CD8-positive, alpha-beta memory T cell (primary cell): Measurements from ENCODE around the gene NCF4. TPM values are rescaled to one million over a fixed set of nuclear protein-coding genes. Genes with fewer than 3 reads are reported as not detected.

Experiments
- CTCF ChIA-PET: fragments of 350-600 bp; sonication (Branson Sonifier 250); formaldehyde crosslinking; loops from one replicate; lab custom pipeline; 2021; ENCODE audit warnings: antibody characterized with exemption; lab: Charles Lee
- POLR2A ChIA-PET: fragments of 350-600 bp; sonication (Branson Sonifier 250); formaldehyde crosslinking; loops from one replicate; lab custom pipeline; 2021; ENCODE audit warnings: antibody characterized with exemption; lab: Charles Lee
- DNase-seq, 5 donors: peaks; one replicate each; pipeline versions ENCODE4 v3.0.0 to v3.0.0-alpha.2; 2020 to 2022; ENCODE audit warnings: mixed read lengths in 1 of 5
- H3K27ac ChIP-seq: one replicate; pipeline ENCODE4 v1.7.0; 2013; ENCODE audit warnings: low read depth, mild to moderate bottlenecking, low read length, moderate library complexity
- H3K27me3 ChIP-seq: 2 replicates; pipeline ENCODE4 v1.7.0; 2013; ENCODE audit warnings: low read length, mild to moderate bottlenecking; ENCODE audit not compliant: insufficient read depth, poor library complexity, severe bottlenecking
- H3K36me3 ChIP-seq: 2 replicates; pipeline ENCODE4 v1.7.0; 2013; ENCODE audit warnings: mild to moderate bottlenecking, low read length, moderate library complexity; ENCODE audit not compliant: insufficient read depth
- H3K4me1 ChIP-seq: 2 replicates; pipeline ENCODE4 v1.7.0; 2013; ENCODE audit warnings: mild to moderate bottlenecking, low read length, moderate library complexity; ENCODE audit not compliant: insufficient read depth
- H3K4me3 ChIP-seq: 2 replicates; pipeline ENCODE4 v1.7.0; 2013; ENCODE audit warnings: mild to moderate bottlenecking, low read length
- H3K9me3 ChIP-seq: 2 replicates; pipeline ENCODE4 v1.7.0; 2013; ENCODE audit warnings: mild to moderate bottlenecking, low read length
- H3K27ac Mint-ChIP-seq, 8 donors: one replicate each; pipeline ENCODE4 v1.8.0; 2020 to 2021; ENCODE audit warnings: mixed read lengths in 8 of 8, mild to moderate bottlenecking in 6 of 8, inconsistent platforms in 3 of 8, moderate library complexity in 3 of 8
- H3K27me3 Mint-ChIP-seq, 2 donors: one replicate each; pipeline ENCODE4 v1.8.0; 2020 to 2021; ENCODE audit warnings: mixed read lengths in 2 of 2, mild to moderate bottlenecking in 1 of 2, moderate library complexity in 1 of 2
- H3K36me3 Mint-ChIP-seq, 3 donors: one replicate each; pipeline ENCODE4 v1.8.0; 2020 to 2021; ENCODE audit warnings: mixed read lengths in 3 of 3, inconsistent platforms in 1 of 3, mild to moderate bottlenecking in 1 of 3
- H3K4me1 Mint-ChIP-seq, 3 donors: one replicate each; pipeline ENCODE4 v1.8.0; 2020 to 2021; ENCODE audit warnings: mixed read lengths in 3 of 3, inconsistent platforms in 1 of 3, mild to moderate bottlenecking in 1 of 3
- H3K4me3 Mint-ChIP-seq, 7 donors: one replicate each; pipeline ENCODE4 v1.8.0; 2020 to 2021; ENCODE audit warnings: mixed read lengths in 7 of 7, mild to moderate bottlenecking in 6 of 7, moderate library complexity in 4 of 7, inconsistent platforms in 2 of 7
- H3K9me3 Mint-ChIP-seq, 5 donors: one replicate each; pipeline ENCODE4 v1.8.0; 2020 to 2022; ENCODE audit warnings: mixed read lengths in 5 of 5, mild to moderate bottlenecking in 3 of 5, moderate library complexity in 2 of 5, inconsistent platforms in 1 of 5
- polyA plus RNA-seq: library from polyadenylated mRNA; unstranded; fragments of 300-500 nt; fragmentation: Illumina TruSeq; gene quantifications from one replicate; pipeline ENCODE4 v1.2.3, GENCODE V29; 2021
- total RNA-seq, 2 experiments: library from RNA; stranded (reverse); gene quantifications; one replicate each; pipeline ENCODE4 v1.2.3, GENCODE V29; 2021

NCF4 gene
- total and polyA plus RNA-seq, 3 experiments from 2014 or later = 5.1 to 6.8 (median 6.6) TPM

DNA sequence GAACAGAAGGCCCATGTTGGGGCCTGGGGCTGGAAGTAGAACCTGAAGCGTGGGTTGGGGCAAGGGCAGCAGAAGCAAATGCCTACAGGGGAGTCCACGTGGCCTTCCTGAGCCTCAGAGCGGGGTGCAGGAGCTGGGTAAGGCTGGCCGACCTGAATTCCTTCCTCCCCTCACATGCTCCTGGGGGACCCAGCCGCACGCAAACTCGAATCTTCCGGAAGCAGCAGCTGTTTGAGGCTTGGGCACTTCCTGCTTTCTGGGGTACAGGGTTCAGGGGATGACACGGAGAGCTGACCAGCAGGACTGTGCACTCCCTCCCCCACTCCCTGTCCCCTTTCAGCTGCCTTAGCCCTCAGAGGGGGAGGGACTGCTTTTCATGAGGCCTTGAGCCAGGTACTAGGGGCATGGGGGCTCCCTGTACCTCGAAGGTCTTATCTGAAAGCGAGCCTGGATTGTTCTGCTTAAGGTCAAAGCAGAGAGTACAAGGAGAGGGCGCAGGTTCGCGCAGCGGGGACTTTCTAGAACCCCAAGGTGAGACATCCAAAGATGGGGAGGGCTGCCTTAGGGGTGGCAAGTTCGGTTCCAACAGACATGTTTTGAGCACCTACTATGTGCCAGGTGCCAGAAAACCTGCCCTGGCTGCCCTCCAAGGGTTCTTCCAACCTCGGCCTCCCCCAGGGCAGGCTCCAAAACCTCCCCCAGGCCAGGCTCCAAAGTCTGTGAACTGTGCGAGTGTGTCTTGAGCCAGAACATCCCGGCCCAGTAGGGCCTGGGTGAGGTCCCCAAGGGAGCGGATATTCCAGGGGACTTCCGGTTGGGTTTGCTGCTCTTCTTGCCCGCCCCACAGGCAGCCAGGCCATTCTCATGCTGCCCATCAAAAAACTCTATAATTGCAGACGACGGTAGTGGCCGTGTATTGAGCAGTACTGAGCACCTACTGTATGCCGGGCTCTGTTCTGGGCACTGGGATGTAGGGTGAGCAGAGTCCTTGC lies 1.7 kb downstream of the NCF4 start:
- Histone ChIP-seq H3K27me3 (no peaks in the 10 kb centered on the region), H3K4me3 (no peak overlapping the region), H3K36me3 (no peaks in the 10 kb centered on the region), H3K9me3 (no peaks in the 10 kb centered on the region), H3K27ac (no peak overlapping the region), H3K4me1 (no peaks in the 10 kb centered on the region)
- no peak for DNase-seq
- Mint-ChIP-seq H3K9me3 (peaks cover 0 to 1% (median 0%) of the 10 kb centered on the region in 5 donors), H3K27ac (peak overlapping the region in 1 of 8 donors; percentile 59), H3K27me3 (no peaks in the 10 kb centered on the region), H3K4me1 (peaks cover 10 to 18% (median 18%) of the 10 kb centered on the region in 3 donors), H3K4me3 (peak overlapping the region in 1 of 7 donors; percentile 13), H3K36me3 (peaks cover 0 to 9% (median 3%) of the 10 kb centered on the region in 3 donors)
- ChIA-PET POLR2A (no interaction called here), CTCF (no interaction called here)

DNA sequence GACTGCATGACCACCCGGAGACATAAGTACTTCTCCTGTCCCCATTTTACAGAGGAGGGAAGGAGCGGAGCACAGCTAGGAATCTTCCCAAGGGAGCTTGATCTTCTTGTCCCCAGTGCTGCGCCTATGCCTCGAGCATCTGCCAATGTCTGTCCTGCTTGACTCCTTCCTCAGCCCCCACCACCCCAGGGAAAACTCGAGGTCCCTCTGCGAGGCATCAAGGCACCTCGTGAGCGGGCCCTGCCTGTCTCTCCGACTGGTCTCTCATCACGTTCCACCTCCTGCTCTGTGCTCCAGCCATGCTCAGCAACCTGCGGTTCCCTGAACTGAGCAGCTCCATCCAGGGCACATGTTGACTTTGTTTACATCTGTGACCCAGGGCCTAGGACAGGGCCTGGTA lies 2.5 kb downstream of the NCF4 start:
- no peaks in the 10 kb centered on the region for H3K27me3 ChIP-seq
- H3K36me3 Mint-ChIP-seq = peaks cover 0 to 11% (median 3%) of the 10 kb centered on the region in 3 donors
- H3K27ac ChIP-seq = no peak overlapping the region
- H3K4me1 ChIP-seq = no peaks in the 10 kb centered on the region
- peaks cover 0 to 1% (median 0%) of the 10 kb centered on the region in 5 donors for H3K9me3 Mint-ChIP-seq
- H3K9me3 ChIP-seq = no peaks in the 10 kb centered on the region
- H3K4me3 ChIP-seq = no peak overlapping the region
- H3K27me3 Mint-ChIP-seq = no peaks in the 10 kb centered on the region
- POLR2A ChIA-PET = no interaction called here
- no peak overlapping the region for H3K4me3 Mint-ChIP-seq
- H3K27ac Mint-ChIP-seq = peak overlapping the region in 1 of 8 donors; percentile 76
- CTCF ChIA-PET = no interaction called here
- DNase-seq = no peak
- peaks cover 10 to 18% (median 18%) of the 10 kb centered on the region in 3 donors for H3K4me1 Mint-ChIP-seq
- H3K36me3 ChIP-seq = no peaks in the 10 kb centered on the region

DNA sequence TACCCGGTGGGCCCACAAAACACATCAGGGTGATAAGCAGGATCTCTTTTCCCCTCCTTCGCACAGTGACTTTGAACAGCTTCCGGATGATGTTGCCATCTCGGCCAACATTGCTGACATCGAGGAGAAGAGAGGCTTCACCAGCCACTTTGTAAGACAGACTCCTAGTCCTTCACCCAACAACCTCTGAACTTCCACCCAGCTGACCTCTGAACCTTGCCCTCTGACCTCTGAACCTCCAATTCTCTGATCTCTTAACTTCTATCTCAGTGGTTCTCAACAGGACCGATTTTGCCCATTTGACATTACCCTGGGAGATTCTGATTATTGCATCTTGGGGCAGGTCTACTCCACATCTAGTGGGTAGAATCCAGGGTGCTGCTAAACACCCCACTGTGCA lies 3.2 kb downstream of the NCF4 start:
- CTCF ChIA-PET = no interaction called here
- Mint-ChIP-seq H3K27ac (no peak overlapping the region), H3K4me3 (no peak overlapping the region), H3K36me3 (peaks cover 0 to 11% (median 3%) of the 10 kb centered on the region in 3 donors), H3K4me1 (peaks cover 10 to 18% (median 18%) of the 10 kb centered on the region in 3 donors), H3K9me3 (peaks cover 0 to 1% (median 0%) of the 10 kb centered on the region in 5 donors), H3K27me3 (no peaks in the 10 kb centered on the region)
- Histone ChIP-seq H3K27me3 (no peaks in the 10 kb centered on the region), H3K9me3 (no peaks in the 10 kb centered on the region), H3K4me1 (no peaks in the 10 kb centered on the region), H3K36me3 (no peaks in the 10 kb centered on the region), H3K27ac (no peak overlapping the region), H3K4me3 (no peak overlapping the region)
- POLR2A ChIA-PET = no interaction called here
- no peak for DNase-seq

DNA sequence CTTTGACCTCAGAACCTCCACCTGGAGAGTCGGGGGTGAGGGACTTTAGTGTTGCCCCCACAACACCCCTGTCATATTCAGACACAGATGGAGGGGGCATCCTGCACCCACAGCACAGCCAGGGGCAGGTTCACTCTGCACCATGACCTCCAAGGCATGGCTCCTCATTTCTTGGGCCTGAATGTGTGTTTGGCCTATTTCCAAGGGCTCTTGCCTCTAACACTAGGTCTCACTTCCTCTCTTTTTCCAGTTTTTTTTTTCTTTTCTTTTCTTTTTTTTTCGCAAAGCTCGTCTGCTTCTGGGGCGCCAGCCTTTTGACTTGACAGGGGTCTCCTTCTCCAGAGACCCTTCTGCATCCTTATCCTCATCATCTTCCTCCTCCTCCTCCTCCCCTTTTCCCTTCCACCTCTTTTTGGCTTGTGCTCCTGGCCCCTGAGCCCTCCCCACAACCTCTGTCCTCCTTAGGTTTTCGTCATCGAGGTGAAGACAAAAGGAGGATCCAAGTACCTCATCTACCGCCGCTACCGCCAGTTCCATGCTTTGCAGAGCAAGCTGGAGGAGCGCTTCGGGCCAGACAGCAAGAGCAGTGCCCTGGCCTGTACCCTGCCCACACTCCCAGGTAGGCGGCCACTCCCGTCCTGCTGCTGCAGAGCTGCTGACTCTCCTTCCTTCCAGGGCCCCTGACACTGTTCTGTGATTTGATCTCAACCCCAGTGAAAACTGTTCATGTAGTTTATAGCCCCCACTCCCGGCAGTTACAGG lies 3.8 kb downstream of the NCF4 start:
- Mint-ChIP-seq H3K9me3 (peaks cover 0 to 1% (median 0%) of the 10 kb centered on the region in 5 donors), H3K36me3 (peaks cover 0 to 11% (median 3%) of the 10 kb centered on the region in 3 donors), H3K27ac (peak overlapping the region in 1 of 8 donors; percentile 59), H3K4me1 (peaks cover 10 to 18% (median 18%) of the 10 kb centered on the region in 3 donors), H3K27me3 (no peaks in the 10 kb centered on the region), H3K4me3 (no peak overlapping the region)
- ChIA-PET POLR2A (no interaction called here), CTCF (interaction anchor here (2.0 kb wide), 1 partner anchor 8 kb away, joined by 7 read pairs; no protein-coding TSS in a partner anchor)
- Histone ChIP-seq H3K27ac (no peak overlapping the region), H3K4me3 (no peak overlapping the region), H3K9me3 (no peaks in the 10 kb centered on the region), H3K27me3 (no peaks in the 10 kb centered on the region), H3K36me3 (no peaks in the 10 kb centered on the region), H3K4me1 (no peaks in the 10 kb centered on the region)
- DNase-seq = no peak

DNA sequence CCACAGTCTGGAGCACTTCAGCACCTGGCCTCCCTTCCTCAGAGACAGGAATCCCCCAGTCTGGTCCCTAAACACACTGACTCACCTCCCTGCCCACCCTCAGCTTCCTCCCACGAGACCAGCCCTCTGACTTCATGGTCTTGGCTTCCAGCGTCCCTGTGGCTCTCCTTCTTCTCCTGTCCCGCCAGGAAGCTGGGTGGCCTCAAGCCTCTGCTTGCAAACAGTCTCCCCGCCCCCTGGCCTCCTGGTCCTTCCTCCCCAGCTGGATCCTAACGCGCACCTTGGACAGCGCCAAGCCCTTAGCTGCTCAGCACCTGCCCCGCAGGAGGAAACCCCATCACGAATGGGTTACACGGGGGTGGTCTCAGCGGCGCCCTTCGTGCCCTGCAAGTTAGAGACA lies 4.5 kb downstream of the NCF4 start:
- Mint-ChIP-seq H3K27me3 (no peaks in the 10 kb centered on the region), H3K9me3 (peaks cover 0 to 1% (median 0%) of the 10 kb centered on the region in 5 donors), H3K4me3 (no peak overlapping the region), H3K27ac (no peak overlapping the region), H3K36me3 (peaks cover 0 to 11% (median 3%) of the 10 kb centered on the region in 3 donors), H3K4me1 (peaks cover 8 to 15% (median 10%) of the 10 kb centered on the region in 3 donors)
- no peak overlapping the region for H3K27ac ChIP-seq
- H3K36me3 ChIP-seq = no peaks in the 10 kb centered on the region
- no peaks in the 10 kb centered on the region for H3K9me3 ChIP-seq
- no peak for DNase-seq
- no peak overlapping the region for H3K4me3 ChIP-seq
- CTCF ChIA-PET = interaction anchor here (2.0 kb wide), 1 partner anchor 8 kb away, joined by 7 read pairs; no protein-coding TSS in a partner anchor
- POLR2A ChIA-PET = no interaction called here
- H3K4me1 ChIP-seq = no peaks in the 10 kb centered on the region
- H3K27me3 ChIP-seq = no peaks in the 10 kb centered on the region

DNA sequence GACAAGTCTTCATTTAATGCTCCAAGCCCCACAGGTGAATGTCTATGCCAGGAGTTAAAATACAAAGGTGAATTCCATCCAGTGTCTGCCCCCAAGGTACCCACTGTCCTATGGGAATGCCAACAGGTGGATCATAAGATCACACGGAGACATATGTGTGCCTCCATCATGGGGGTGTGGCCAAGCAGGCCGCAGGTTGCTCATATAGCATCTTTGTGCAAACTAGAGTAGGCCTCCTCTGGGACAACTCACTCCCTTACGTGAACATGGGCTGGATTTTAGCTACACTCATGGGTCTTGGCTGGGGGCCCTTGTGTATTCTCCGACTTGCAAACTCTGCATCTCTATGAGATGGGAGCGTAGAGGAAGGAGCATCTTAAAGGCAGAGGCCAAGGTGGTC lies 6.9 kb downstream of the NCF4 start:
- peaks cover 0 to 1% (median 0%) of the 10 kb centered on the region in 5 donors for H3K9me3 Mint-ChIP-seq
- H3K36me3 Mint-ChIP-seq = peaks cover 0 to 11% (median 3%) of the 10 kb centered on the region in 3 donors

DNA sequence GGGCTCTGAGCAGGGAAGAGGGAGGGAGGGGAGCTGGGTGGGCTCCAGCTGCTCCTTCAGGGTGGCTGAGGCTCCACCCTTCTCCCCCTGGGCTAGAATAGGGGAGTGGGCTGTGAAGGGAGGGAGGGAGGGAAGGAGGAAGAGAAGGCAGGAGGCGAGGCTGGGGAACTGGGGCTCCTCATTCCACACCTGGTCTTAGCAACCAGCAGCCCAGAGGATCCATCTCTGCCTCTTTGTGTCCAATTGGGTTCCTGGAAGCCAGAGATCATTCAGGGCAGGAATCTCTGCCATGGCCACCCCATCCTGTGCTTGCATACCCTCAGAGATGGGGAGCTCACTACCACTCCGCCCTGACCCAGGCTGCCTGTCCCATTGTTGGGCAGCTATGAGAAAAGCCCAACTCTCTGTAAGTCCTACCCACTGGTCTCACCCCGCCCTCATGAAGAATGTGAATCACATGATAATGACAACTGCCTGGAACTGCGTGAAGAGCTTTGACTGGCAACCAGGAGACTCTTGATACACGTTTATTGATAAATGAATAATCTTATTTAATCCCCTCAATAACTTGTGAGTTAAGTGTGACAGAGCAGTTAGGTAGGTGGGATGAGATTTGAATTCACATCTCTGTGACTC lies 7.9 kb downstream of the NCF4 start:
- Histone ChIP-seq H3K27me3 (no peaks in the 10 kb centered on the region), H3K36me3 (no peaks in the 10 kb centered on the region), H3K4me3 (no peak overlapping the region), H3K9me3 (no peaks in the 10 kb centered on the region), H3K27ac (no peak overlapping the region), H3K4me1 (peaks cover 4% of the 10 kb centered on the region)
- POLR2A ChIA-PET = no interaction called here
- Mint-ChIP-seq H3K9me3 (peaks cover 0 to 1% (median 0%) of the 10 kb centered on the region in 5 donors), H3K4me3 (no peak overlapping the region), H3K36me3 (peaks cover 0 to 11% (median 3%) of the 10 kb centered on the region in 3 donors), H3K27ac (no peak overlapping the region), H3K27me3 (peaks cover 0 to 2% of the 10 kb centered on the region in 2 donors), H3K4me1 (peaks cover 2 to 9% (median 7%) of the 10 kb centered on the region in 3 donors)
- DNase-seq = no peak
- CTCF ChIA-PET = interaction anchor here (1.5 to 1.8 kb wide), 2 partner anchors 10 to 12 kb away, joined by 4 to 5 read pairs; no protein-coding TSS in a partner anchor

More for the DNA sequence above, 6.9 kb downstream of the NCF4 start:
- Mint-ChIP-seq H3K27me3 (peaks cover 0 to under 1% of the 10 kb centered on the region in 2 donors), H3K27ac (no peak overlapping the region), H3K4me3 (no peak overlapping the region), H3K4me1 (no peaks in the 10 kb centered on the region)
- DNase-seq = no peak
- Histone ChIP-seq H3K4me1 (no peaks in the 10 kb centered on the region), H3K4me3 (no peak overlapping the region), H3K9me3 (no peaks in the 10 kb centered on the region), H3K36me3 (no peaks in the 10 kb centered on the region), H3K27ac (no peak overlapping the region), H3K27me3 (no peaks in the 10 kb centered on the region)
- ChIA-PET POLR2A (no interaction called here), CTCF (interaction anchor here (1.8 kb wide), 1 partner anchor 11 kb away, joined by 5 read pairs; no protein-coding TSS in a partner anchor)
